ENCODE data around the gene DHRS11.

DNA sequence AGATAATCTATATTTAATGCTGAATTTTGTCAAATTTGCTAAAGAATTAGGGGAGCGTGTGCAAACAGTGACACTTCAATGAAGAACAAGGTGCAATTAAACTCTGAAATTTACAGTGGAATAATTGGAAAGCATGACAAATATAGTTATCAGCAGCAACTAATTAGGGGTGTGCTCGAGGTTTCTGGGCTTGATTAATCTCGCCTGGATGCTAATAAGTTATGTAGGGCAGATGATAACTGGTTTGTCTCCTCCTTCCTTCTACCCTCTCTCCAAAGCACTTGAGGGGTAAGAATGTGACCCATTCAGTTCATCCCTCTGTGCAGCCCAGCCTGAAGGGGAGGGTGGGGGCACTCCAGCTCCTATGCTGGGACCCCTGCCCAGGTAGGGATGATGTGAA lies 31.6 kb downstream of the DHRS11 start:
- TF ChIP-seq, protein P1, sequence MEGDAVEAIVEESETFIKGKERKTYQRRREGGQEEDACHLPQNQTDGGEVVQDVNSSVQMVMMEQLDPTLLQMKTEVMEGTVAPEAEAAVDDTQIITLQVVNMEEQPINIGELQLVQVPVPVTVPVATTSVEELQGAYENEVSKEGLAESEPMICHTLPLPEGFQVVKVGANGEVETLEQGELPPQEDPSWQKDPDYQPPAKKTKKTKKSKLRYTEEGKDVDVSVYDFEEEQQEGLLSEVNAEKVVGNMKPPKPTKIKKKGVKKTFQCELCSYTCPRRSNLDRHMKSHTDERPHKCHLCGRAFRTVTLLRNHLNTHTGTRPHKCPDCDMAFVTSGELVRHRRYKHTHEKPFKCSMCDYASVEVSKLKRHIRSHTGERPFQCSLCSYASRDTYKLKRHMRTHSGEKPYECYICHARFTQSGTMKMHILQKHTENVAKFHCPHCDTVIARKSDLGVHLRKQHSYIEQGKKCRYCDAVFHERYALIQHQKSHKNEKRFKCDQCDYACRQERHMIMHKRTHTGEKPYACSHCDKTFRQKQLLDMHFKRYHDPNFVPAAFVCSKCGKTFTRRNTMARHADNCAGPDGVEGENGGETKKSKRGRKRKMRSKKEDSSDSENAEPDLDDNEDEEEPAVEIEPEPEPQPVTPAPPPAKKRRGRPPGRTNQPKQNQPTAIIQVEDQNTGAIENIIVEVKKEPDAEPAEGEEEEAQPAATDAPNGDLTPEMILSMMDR (IDR thresholded peaks at IDR 0.05 in 4 of 5, conservative IDR thresholded peaks at IDR 0.05 in 1 of 5): no peak
- no peak for TF ChIP-seq POLR2A (IDR thresholded peaks at IDR 0.05)
